HL-60 (cell line): ENCODE data around the gene CYP27C1.
A peak's percentile ranks its signal among the peaks of the same experiment; 100 is the strongest.

Experiments used
- CTCF ChIP-seq: IDR thresholded peaks from one replicate; pipeline ENCODE4 v1.5.1; 2011; ENCODE audit warnings: low read length, control low read depth, inconsistent platforms; ENCODE audit not compliant: insufficient read depth
- POLR2AphosphoS5 ChIP-seq: IDR thresholded peaks from 2 replicates; pipeline ENCODE4 v1.6.1; 2012; ENCODE audit warnings: low read depth
- SPI1 ChIP-seq: IDR thresholded peaks from 2 replicates; pipeline ENCODE4 v1.6.1; 2012; ENCODE audit warnings: low read depth, mild to moderate bottlenecking, borderline replicate concordance

GRCh38 chr2:127134833-127135830, 85.0 kb downstream of the CYP27C1 start:
- TF ChIP-seq CTCF = no peak
- TF ChIP-seq POLR2AphosphoS5 = no peak
- peak; percentile 49; the same call in 1 of the 2 replicates for TF ChIP-seq SPI1
